ENCODE data around the gene TXNRD2. TPM values are rescaled to one million over a fixed set of nuclear protein-coding genes. Genes with fewer than 3 reads are reported as not detected.

Gene TXNRD2
- total RNA-seq, 4 donors from 2014 or later = 8.0 to 11.3 (median 10.4) TPM

DNA sequence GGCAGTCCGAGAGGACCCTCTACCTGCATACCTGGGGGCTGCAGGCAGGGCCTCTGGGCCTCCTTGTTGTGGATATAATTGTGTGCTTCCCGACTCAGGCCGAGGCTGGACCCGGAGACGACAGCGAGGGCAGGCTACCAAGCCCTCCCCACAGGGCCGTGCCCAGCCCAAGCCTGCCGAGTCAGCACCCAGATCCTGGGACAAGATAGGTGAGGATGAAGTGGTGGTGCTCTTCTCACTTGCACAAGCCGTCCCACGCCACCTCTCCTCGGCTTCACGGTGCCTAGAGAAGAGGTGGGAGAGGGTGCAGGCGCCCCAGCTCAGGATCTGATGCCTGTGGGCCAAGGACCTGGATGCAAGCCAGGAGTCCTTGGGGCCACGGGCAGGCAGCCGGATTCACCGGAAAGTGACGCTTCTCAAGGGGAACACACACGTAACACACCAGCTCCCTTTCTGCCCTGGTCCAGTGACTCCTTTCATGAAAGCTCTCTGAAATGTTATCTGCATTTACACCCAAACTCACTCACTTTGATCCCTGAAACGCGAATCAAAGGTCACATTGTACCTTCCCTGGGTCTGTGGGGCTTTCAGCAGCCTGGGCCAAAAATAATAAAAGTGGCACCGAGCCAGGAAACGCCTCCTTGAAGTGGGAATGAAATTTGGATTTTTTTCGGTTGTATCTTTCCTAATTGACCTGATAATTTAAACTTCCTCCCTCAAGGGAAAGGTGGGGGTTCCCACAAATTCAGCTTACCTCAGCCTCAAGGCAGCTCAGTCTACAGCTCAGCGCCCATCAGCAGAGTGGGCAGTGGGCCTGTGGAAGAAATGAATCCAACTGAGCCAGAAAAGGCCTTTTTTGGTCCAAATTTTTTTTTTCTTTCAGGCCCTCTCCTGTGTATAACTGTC, 85.9 kb downstream of the TXNRD2 start:
- Histone ChIP-seq H3K27ac (peak overlapping the region; percentile 96 to 98 (median 98)), H3K9me3 (no peaks in the 10 kb centered on the region), H3K36me3 (peaks cover 10 to 18% (median 10%) of the 10 kb centered on the region in 3 donors), H3K27me3 (no peaks in the 10 kb centered on the region), H3K4me3 (peak overlapping the region; percentile 63 to 92 (median 78)), H3K4me1 (peaks cover 32 to 61% (median 40%) of the 10 kb centered on the region in 3 donors)
- no peak for TF ChIP-seq POLR2A (IDR thresholded peaks at IDR 0.05)
- TF ChIP-seq, protein P1, sequence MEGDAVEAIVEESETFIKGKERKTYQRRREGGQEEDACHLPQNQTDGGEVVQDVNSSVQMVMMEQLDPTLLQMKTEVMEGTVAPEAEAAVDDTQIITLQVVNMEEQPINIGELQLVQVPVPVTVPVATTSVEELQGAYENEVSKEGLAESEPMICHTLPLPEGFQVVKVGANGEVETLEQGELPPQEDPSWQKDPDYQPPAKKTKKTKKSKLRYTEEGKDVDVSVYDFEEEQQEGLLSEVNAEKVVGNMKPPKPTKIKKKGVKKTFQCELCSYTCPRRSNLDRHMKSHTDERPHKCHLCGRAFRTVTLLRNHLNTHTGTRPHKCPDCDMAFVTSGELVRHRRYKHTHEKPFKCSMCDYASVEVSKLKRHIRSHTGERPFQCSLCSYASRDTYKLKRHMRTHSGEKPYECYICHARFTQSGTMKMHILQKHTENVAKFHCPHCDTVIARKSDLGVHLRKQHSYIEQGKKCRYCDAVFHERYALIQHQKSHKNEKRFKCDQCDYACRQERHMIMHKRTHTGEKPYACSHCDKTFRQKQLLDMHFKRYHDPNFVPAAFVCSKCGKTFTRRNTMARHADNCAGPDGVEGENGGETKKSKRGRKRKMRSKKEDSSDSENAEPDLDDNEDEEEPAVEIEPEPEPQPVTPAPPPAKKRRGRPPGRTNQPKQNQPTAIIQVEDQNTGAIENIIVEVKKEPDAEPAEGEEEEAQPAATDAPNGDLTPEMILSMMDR (IDR thresholded peaks at IDR 0.05) = no peak
- DNase-seq = no peak
- WGBS, 2 donors = 3 to 10% methylated on average over 8 to 22 of the region's 24 CpGs
- intact Hi-C loops (cut with DNase I) = no loop called here

DNA sequence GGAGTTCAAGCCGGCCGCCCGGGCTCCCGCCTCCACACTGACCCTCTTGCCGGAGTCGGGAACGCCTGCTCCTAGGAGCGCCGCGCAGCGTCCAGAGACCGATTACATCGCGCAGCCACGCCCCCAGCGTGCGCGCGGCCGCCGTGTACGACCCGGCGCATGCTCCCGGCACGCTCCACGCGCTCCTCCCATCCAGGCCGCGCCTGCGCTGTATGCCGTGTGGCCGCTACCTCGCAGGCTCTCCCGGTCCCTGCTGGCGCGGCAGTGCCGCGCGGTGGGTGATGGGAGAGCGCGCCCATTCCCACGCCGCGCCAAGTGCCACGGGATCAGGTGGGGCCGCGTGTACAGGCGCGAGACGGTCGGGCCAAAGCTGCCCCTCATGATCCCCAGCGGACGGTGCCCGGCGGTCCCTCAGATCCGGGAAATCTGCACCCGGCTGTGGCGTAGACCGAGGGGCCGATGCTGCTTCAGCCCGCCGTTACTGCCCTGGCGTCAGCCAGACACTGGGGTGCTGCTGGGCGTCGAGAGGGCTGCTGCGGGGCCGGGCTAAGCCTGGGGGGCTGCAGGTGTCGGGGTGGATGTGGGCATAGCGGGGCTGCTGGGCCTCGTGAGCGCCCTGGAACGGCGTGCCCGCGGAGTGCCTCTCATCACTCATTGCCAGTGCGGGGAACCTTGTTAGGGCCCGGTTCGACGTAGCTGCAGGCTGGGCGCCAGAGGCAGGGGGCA, 86.7 kb downstream of the TXNRD2 start, which contains the start of the genes GNB1L and RTL10:
GNB1L (minus strand) TSS at position 97 of the 726 bp plus-strand sequence. CDS start 33,519 bp downstream, outside the sequence.
RTL10 (minus strand) TSS at position 97 of the 726 bp plus-strand sequence. CDS start 2,613 bp downstream, outside the sequence.
- Histone ChIP-seq H3K9me3 (no peaks in the 10 kb centered on the region), H3K4me3 (peak within 1 kb of the TSS; percentile 63 to 92 (median 78)), H3K27ac (peak within 1 kb of the TSS; percentile 96 to 98 (median 98)), H3K4me1 (peaks cover 37 to 69% (median 46%) of the 10 kb centered on the region in 3 donors), H3K36me3 (peaks cover 10 to 26% (median 10%) of the 10 kb centered on the region in 3 donors), H3K27me3 (no peaks in the 10 kb centered on the region)
- DNase-seq = peak; percentile 69
- TF ChIP-seq, protein P1 (IDR thresholded peaks at IDR 0.05) = peak in 3 of 6 experiments; percentile 5 to 58 (median 31)
- peak in 3 of 4 donors; percentile 86 to 97 (median 96) for TF ChIP-seq POLR2A (IDR thresholded peaks at IDR 0.05)
- WGBS, 2 donors = 0% methylated on average over 5 of the region's 81 CpGs; no CpG with 5 or more reads in 1 of the 2 donors
- intact Hi-C loops (cut with DNase I) = no loop called here

DNA sequence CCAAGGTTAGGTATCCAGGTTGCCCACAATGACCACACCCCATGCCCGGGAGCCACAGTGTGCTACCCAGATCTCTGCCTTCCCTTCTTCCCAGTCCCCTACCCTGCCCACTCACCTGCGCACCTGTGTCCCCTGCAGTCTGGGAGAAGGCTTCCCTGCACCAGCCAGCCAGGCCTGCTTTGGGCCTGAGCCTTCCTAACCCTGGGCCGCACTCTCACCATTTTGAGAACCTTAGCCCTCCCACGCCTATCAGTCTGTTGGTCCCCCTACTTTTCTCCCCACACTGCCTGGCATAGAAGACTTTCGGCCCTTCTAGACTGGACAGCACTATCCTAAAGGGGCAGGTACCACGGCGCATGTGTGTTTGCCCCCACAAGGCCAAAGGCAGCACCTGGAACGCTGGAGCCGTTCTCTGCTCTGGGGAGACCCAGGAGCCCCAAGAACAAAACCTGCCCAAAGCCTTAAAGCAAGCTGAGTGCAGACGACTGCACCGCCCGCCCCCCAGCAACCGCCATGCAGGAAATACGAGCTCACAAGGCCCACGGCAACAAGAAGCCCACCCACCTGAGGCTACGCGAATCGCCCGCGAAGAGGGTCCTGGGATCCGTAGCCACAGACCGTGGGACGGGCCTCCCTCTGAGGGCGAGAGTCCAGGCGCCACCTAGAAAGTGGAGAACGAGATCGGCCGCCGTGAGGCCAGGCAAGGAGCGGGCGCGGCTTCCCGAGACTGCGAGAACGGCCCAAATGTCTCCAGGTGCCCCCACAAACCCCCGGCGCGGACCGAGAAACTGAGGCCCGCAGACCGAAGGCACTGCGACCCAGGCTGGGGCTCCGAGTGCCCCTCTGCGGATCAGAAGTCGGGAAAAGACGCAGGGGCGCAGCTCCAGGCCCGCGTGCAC, 87.5 kb downstream of the TXNRD2 start:
- Histone ChIP-seq H3K4me3 (peak overlapping the region; percentile 63 to 92 (median 78)), H3K36me3 (peaks cover 10 to 29% (median 10%) of the 10 kb centered on the region in 3 donors), H3K27me3 (no peaks in the 10 kb centered on the region), H3K27ac (peak overlapping the region; percentile 96 to 98 (median 98)), H3K4me1 (peaks cover 42 to 77% (median 49%) of the 10 kb centered on the region in 3 donors), H3K9me3 (no peaks in the 10 kb centered on the region)
- TF ChIP-seq POLR2A (IDR thresholded peaks at IDR 0.05) = no peak
- TF ChIP-seq, protein P1 (IDR thresholded peaks at IDR 0.05) = no peak
- DNase-seq = no peak
- intact Hi-C loops (cut with DNase I) = no loop called here
- 0 to 2% methylated on average over 3 to 19 of the region's 49 CpGs for WGBS, 2 donors

DNA sequence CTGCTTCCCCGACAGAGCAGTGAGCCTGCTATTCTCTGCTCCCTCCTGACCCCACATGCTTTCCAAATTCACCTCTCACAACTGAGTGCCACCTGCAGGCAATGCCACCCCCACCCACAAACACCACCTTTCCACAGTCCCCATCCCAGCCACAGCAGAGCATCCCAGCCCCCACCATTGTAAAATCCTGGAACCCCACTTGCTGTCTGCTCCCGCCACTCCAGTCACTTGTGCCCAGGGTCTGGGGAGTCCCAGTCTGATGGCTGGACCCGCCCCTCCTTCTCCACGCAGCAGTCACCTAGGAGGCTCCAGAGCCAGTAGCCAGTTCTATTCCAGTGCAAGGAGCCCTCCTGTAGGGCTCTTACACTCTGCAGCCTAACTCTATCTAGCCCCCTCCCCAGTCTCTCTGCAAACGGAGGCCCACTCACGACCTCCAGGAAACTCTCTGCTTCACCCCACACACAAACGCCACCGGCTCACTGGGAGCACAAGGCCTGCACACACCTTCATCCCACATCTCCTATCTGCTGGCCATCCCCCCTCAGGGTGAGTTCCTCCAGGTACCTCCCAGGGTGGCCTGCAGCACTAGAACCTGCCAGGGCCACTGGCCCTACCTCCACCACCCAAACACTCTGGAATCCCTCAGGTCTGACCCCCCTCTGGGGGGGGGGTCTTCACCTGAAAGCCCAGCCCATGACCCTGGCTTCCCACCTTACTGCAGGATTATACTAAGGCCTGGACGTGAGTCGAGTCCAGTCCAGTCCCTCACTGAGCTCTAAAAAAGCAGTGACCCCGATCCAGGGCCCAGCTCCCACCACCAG, 88.3 kb downstream of the TXNRD2 start:
- H3K27me3 ChIP-seq = no peaks in the 10 kb centered on the region
- peaks cover 48 to 86% (median 57%) of the 10 kb centered on the region in 3 donors for H3K4me1 ChIP-seq
- WGBS, 2 donors = 13 to 34% methylated on average over 3 to 6 of the region's 11 CpGs
- H3K9me3 ChIP-seq = no peaks in the 10 kb centered on the region
- H3K36me3 ChIP-seq = peaks cover 10 to 29% (median 10%) of the 10 kb centered on the region in 3 donors
- peak overlapping the region; percentile 96 to 98 (median 98) for H3K27ac ChIP-seq
- peak overlapping the region; percentile 63 to 92 (median 78) for H3K4me3 ChIP-seq
- TF ChIP-seq POLR2A (IDR thresholded peaks at IDR 0.05) = no peak
- TF ChIP-seq, protein P1 (IDR thresholded peaks at IDR 0.05) = no peak
- no peak for DNase-seq
- intact Hi-C loops (cut with DNase I) = no loop called here
